ENCODE data around the gene SLC6A18.

DNA sequence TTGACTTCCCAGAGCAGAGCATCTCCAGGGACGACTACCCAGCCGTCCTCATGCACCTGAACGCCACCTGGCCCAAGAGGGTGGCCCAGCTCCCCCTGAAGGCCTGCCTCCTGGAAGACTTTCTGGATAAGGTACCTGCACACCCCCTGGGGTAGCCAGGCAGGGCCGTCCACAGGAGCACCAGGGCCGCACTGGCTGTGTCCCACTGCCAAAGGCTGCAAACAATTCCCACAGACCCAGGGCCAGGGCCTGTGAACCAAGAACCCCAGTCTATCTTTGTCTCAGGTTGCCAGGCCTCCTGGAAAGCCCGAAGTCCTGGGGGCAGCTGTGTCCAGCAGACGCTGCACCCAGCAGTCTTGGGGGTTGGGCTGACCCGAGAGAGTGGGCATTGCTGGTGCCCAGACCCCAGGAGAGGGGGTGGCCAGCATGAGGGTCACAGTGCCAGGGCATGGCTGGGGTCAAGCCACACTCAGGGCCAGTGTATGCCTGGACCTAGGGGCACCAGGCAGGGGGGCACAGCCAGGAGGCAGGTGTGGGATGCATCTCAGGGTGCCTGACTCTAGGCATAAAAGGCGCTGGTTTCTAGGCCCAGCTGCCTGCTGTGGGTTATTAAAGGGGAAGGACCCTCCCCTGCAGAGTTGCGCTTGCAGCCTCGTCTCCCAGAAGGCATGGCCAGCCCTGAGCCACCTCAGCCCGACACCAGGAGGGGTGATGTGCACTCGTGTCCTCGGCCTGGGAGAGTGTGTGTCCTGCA is 17.7 kb downstream of the SLC6A18 start:
- TF ChIP-seq POLR2A (IDR thresholded peaks at IDR 0.05; ENCODE audit: low read length) (no peak), GATA1 (IDR thresholded peaks at IDR 0.05; ENCODE audit: low read depth, low read length) (no peak)
